T-helper 1 cell treated with Interleukin-12 subunit alpha and Interleukin-12 subunit beta and Interleukin-4 antibody, amounts not matched to agents 30 μg/mL and 1 μg/mL, for 36 hours (primary cell): Measurements from ENCODE around the gene PREX1.

ENCODE experiments used
- H3K27ac Mint-ChIP-seq: one replicate; pipeline ENCODE4 v1.8.0; 2021; ENCODE audit warnings: mild to moderate bottlenecking, mixed read lengths
- H3K27me3 Mint-ChIP-seq: one replicate; pipeline ENCODE4 v1.8.0; 2021; ENCODE audit warnings: low read depth, mixed read lengths
- H3K36me3 Mint-ChIP-seq: one replicate; pipeline ENCODE4 v1.8.0; 2021; ENCODE audit warnings: low read depth, mixed read lengths
- H3K4me1 Mint-ChIP-seq: one replicate; pipeline ENCODE4 v1.8.0; 2021; ENCODE audit warnings: low read depth, mixed read lengths
- H3K4me3 Mint-ChIP-seq: one replicate; pipeline ENCODE4 v1.8.0; 2021; ENCODE audit warnings: mild to moderate bottlenecking, moderate library complexity, mixed read lengths
- H3K9me3 Mint-ChIP-seq: one replicate; pipeline ENCODE4 v1.8.0; 2021; ENCODE audit warnings: mixed read lengths

The PREX1 gene

DNA sequence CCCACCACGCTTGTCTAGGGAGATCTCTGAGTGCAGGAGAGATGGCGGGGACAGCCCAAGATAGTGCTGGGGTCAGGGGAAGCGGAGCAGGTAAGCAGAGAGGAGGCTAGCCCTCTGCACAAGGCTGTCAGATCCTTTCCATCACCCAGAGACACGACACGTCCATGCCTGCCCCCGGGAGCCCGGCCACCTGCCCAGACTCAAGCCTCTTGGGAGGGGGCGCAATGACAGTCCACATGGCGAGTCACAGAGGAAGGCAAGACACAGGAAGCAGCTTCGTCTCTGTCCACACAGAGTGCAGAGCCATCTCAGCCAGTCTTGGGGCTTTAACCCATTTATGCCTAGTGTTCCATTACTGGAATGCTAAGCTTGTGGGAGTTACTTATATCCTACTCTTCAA is 78.4 kb downstream of the PREX1 start:
- Mint-ChIP-seq H3K36me3 (peaks cover 49% of the 10 kb centered on the region), H3K9me3 (no peaks in the 10 kb centered on the region), H3K27me3 (no peaks in the 10 kb centered on the region), H3K4me1 (peaks cover 55% of the 10 kb centered on the region), H3K27ac (peak overlapping the region; percentile 26), H3K4me3 (no peak overlapping the region)

GRCh38 chr20:48748556-48748955 is 79.2 kb downstream of the PREX1 start:
- Mint-ChIP-seq H3K4me1 (peaks cover 51% of the 10 kb centered on the region), H3K4me3 (no peak overlapping the region), H3K27me3 (no peaks in the 10 kb centered on the region), H3K9me3 (no peaks in the 10 kb centered on the region), H3K36me3 (peaks cover 44% of the 10 kb centered on the region), H3K27ac (peak overlapping the region; percentile 57)

DNA sequence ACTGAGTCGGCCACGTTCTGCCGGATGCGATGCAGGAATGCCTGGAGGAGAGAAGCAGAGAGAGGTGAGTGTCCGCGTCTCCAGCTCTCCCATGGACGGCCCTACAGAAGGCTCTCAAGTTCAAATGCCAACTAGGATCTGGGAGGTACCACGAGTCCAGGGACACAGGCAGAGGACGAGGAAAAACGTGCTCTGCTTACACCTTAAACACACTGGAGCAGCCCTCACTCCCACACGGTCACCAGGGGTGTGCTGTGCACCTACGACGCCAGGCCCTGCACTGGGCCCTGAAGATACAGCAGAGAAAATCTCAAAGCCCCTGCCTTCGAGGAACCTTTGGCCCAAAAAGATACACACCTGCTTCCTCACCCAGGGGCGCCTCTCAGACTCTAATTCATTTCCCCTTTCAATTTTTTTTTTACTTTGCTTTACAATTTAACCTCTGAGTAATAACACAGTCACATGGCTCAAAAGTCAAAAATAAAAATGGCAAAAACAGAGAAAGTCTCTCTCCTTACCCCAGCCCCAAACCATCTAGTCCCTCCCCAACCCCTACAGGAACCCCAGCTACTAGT is 79.9 kb downstream of the PREX1 start:
- Mint-ChIP-seq H3K27me3 (no peaks in the 10 kb centered on the region), H3K36me3 (peaks cover 46% of the 10 kb centered on the region), H3K27ac (peak overlapping the region; percentile 28), H3K4me3 (no peak overlapping the region), H3K4me1 (peaks cover 49% of the 10 kb centered on the region), H3K9me3 (no peaks in the 10 kb centered on the region)

DNA sequence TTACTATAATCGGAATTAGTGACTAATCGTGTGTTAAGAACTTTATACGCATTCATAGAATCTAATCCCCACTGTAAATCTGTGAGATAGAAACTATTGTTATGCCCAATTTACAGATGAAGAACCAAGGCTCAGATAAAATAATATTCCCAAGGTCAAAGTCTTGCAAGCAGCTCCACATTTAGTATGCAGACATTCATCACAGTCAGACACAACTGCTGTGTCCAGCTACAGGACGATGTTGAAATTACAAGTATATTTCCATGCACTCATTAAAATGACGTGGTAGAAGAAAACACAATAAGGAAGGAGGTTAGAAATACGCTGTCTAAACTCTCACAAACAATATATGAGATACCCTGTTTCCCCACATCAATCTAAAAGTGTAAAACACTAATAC is 82.5 kb downstream of the PREX1 start:
- Mint-ChIP-seq H3K36me3 (peaks cover 45% of the 10 kb centered on the region), H3K4me3 (no peak overlapping the region), H3K27ac (no peak overlapping the region), H3K4me1 (peaks cover 36% of the 10 kb centered on the region), H3K27me3 (no peaks in the 10 kb centered on the region), H3K9me3 (no peaks in the 10 kb centered on the region)

DNA sequence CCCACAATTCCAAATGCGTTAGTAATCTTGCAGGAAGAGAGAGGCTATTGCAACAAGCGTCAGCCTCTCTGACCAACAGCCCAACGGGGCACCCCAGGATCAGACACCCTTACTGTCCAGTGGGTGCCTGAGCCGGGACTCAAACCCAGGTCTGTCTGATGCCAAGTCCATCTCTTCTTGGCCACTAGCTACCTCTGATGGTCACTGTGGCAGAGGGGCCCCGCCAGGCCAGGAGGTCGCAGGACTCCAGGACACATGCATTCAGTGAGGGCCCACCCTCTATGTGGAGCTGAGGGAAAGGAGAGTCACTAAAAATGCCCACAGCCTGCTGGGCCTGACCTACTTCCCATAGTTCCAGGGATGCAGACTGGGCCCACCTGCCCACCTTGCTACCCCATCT is 83.3 kb downstream of the PREX1 start:
- no peak overlapping the region for H3K27ac Mint-ChIP-seq
- H3K36me3 Mint-ChIP-seq, result peaks cover 46% of the 10 kb centered on the region
- no peaks in the 10 kb centered on the region for H3K9me3 Mint-ChIP-seq
- H3K4me3 Mint-ChIP-seq, result no peak overlapping the region
- no peaks in the 10 kb centered on the region for H3K27me3 Mint-ChIP-seq
- H3K4me1 Mint-ChIP-seq, result peaks cover 37% of the 10 kb centered on the region

- H3K27me3 Mint-ChIP-seq, result no peaks in the 10 kb centered on the region
- peaks cover 37% of the 10 kb centered on the region for H3K4me1 Mint-ChIP-seq
Observed at GRCh38 chr20:48743807-48744206, 84.0 kb downstream of the PREX1 start.

GRCh38 chr20:48742912-48743680 is 84.7 kb downstream of the PREX1 start:
- Mint-ChIP-seq H3K9me3 (no peaks in the 10 kb centered on the region), H3K4me1 (peaks cover 37% of the 10 kb centered on the region), H3K4me3 (no peak overlapping the region), H3K27me3 (no peaks in the 10 kb centered on the region), H3K36me3 (peaks cover 42% of the 10 kb centered on the region), H3K27ac (no peak overlapping the region)

More at GRCh38 chr20:48743807-48744206, 84.0 kb downstream of the PREX1 start:
- H3K9me3 Mint-ChIP-seq, result no peaks in the 10 kb centered on the region
- H3K36me3 Mint-ChIP-seq, result peaks cover 44% of the 10 kb centered on the region
- H3K27ac Mint-ChIP-seq, result no peak overlapping the region
- H3K4me3 Mint-ChIP-seq, result no peak overlapping the region

DNA sequence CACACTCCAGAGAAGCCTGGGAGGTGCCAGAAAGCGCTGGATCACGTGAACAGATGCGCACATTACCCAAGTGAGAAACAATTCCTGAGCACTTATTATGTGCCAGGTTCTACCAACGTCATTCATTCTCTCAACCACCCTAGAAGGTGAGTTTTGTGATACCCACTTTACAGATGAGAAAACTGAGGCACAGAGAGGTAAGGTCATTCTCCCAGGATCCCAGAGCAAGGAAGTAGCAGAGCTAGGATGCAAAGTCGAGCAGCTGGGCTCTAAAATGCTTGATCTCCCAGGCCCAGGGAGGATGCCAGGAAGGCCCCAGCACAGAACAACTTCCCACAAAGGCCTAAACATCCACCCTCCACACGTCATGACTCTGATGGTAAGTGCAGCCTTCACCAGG is 85.6 kb downstream of the PREX1 start:
- H3K27ac Mint-ChIP-seq, result no peak overlapping the region
- H3K4me3 Mint-ChIP-seq, result no peak overlapping the region
- H3K9me3 Mint-ChIP-seq, result no peaks in the 10 kb centered on the region
- H3K4me1 Mint-ChIP-seq, result peaks cover 43% of the 10 kb centered on the region
- no peaks in the 10 kb centered on the region for H3K27me3 Mint-ChIP-seq
- peaks cover 49% of the 10 kb centered on the region for H3K36me3 Mint-ChIP-seq

DNA sequence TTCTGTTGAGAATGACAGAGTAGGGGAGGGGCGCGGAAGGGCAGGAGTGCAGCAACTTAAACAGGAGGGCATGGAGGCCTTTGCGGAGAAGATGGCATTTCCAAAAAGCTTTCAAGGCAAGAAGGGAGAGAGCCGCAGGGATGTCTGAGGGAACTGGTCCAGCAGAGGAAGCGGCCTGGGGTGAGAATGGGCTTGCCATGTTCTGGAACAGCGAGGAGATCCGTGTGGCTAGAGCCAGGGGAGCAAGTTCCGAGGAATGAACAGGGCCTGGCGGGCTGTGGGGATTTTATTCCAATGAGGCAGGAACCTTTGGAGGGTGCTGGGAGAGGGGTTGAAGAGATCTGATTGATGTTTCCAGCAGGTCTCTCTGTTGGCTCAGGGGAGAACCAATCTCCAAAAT is 86.1 kb downstream of the PREX1 start:
- peaks cover 55% of the 10 kb centered on the region for H3K36me3 Mint-ChIP-seq

DNA sequence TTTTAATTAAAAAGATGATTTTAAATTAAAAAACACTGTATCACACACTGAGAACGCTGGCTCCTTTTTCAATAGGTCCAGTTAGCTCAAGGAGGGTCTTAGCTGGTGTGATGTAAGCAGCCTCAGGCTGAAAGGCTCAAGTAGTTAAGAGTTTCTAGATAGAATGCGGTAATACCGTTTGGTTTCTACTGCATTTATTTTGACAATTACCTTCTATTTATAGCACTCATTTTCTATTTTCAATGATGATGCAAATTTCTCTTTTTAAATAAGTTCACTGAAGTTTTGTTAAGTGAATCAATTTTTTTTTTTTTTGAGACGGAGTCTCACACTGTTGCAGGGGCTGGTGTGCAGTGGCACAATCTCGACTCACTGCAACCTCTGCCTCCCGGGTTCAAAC is 87.1 kb downstream of the PREX1 start:
- H3K9me3 Mint-ChIP-seq, result no peaks in the 10 kb centered on the region
- peaks cover 57% of the 10 kb centered on the region for H3K4me1 Mint-ChIP-seq
- no peak overlapping the region for H3K27ac Mint-ChIP-seq
- no peaks in the 10 kb centered on the region for H3K27me3 Mint-ChIP-seq
- H3K36me3 Mint-ChIP-seq, result peaks cover 62% of the 10 kb centered on the region
- H3K4me3 Mint-ChIP-seq, result no peak overlapping the region

More for the DNA sequence above, 86.1 kb downstream of the PREX1 start:
- peak overlapping the region; percentile 11 for H3K27ac Mint-ChIP-seq
- peaks cover 49% of the 10 kb centered on the region for H3K4me1 Mint-ChIP-seq
- no peak overlapping the region for H3K4me3 Mint-ChIP-seq
- H3K9me3 Mint-ChIP-seq, result no peaks in the 10 kb centered on the region
- no peaks in the 10 kb centered on the region for H3K27me3 Mint-ChIP-seq

DNA sequence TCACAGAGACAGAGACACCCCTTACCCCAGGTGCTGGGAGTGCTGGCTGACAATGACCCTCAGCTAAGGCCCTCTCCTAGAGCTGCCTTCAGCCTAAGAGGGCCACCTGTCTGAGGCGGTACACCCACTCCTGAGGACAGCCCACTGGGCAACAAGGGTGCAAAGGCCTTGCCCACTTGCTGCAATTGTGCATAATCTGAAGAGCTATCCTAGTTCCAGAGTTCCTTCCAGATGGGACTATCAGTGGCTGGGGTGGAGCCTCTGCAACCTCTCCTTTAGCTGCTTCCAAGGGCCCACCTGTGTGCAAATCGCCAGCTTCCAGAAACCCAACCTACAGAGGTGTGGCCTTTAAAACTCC is 87.5 kb downstream of the PREX1 start:
- H3K27me3 Mint-ChIP-seq, result no peaks in the 10 kb centered on the region
- no peak overlapping the region for H3K4me3 Mint-ChIP-seq
- peak overlapping the region; percentile 91 for H3K27ac Mint-ChIP-seq
- peaks cover 61% of the 10 kb centered on the region for H3K36me3 Mint-ChIP-seq
- H3K9me3 Mint-ChIP-seq, result no peaks in the 10 kb centered on the region
- peaks cover 57% of the 10 kb centered on the region for H3K4me1 Mint-ChIP-seq

DNA sequence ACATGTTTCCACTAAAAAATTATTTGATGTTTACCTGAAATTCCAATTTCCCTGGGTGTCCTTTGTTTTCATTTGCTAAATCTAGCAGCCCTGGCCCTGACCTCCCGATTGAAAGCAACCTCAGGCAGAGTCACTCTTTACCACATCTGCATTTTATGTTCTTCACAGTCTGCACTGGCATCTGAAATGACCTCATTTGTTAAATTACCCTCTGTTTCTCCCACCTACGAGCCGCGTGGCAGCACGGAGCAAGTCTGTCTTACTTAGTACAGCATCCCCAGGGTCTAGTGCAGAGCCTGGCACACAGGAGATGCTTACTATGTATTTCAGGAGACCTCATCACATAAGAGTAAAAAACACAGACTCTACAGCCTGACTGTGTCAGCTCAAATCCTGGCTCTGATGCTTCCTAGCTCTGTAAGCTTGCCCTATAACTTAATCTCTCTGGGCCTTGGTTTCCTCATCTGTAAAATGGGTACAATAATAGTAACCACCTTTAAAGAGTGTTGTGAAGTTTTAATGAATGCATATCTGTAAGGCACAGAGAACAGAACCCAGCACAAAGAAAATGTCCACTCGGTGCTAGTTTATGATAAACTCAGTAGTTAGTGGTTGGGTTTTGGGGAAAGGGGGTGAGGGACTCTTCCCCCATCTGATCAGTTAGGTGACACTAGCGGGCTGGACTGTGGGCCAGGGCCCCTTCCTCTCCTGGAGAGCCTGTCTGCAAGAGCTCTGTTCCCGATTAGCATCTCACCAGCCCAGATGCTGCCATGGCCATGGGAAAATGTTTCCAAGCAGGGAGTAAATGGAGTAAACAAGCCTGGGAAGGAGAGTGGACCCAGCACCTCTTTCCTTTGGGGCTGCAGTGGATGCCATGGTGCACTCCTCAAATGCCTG is 88.2 kb downstream of the PREX1 start:
- Mint-ChIP-seq H3K4me1 (peaks cover 61% of the 10 kb centered on the region), H3K36me3 (peaks cover 57% of the 10 kb centered on the region), H3K9me3 (no peaks in the 10 kb centered on the region), H3K27ac (peak overlapping the region; percentile 91), H3K27me3 (no peaks in the 10 kb centered on the region), H3K4me3 (peak overlapping the region; percentile 70)

- Mint-ChIP-seq H3K9me3 (no peaks in the 10 kb centered on the region), H3K36me3 (peaks cover 56% of the 10 kb centered on the region), H3K4me3 (peak overlapping the region; percentile 70), H3K27me3 (no peaks in the 10 kb centered on the region), H3K27ac (peak overlapping the region; percentile 91), H3K4me1 (peaks cover 61% of the 10 kb centered on the region)
Observed at GRCh38 chr20:48738399-48739304, 89.1 kb downstream of the PREX1 start.

GRCh38 chr20:48738094-48738398 is 89.8 kb downstream of the PREX1 start:
- peak overlapping the region; percentile 91 for H3K27ac Mint-ChIP-seq
- no peaks in the 10 kb centered on the region for H3K9me3 Mint-ChIP-seq
- H3K4me1 Mint-ChIP-seq, result peaks cover 59% of the 10 kb centered on the region
- peak overlapping the region; percentile 70 for H3K4me3 Mint-ChIP-seq
- H3K27me3 Mint-ChIP-seq, result no peaks in the 10 kb centered on the region
- H3K36me3 Mint-ChIP-seq, result peaks cover 56% of the 10 kb centered on the region
